Myocyte (in vitro differentiated cells): Measurements from ENCODE around the gene KLF9. TPM values are rescaled to one million over a fixed set of nuclear protein-coding genes. Genes with fewer than 3 reads are reported as not detected.
"Not testable (repeated sequence)": the region's sequence is repeated elsewhere in the genome, so short reads cannot be mapped to it uniquely, and the experiment has no call there.

Source experiments
- DNase-seq: peaks from one replicate; pipeline ENCODE4 v3.0.0-alpha.2; 2012; ENCODE audit warnings: low read depth
- total RNA-seq: library from RNA; depleted of rRNA; stranded (reverse); fragments of >200 nt; gene quantifications from 2 replicates; pipeline ENCODE4 v1.2.3, GENCODE V29; 2014

The KLF9 gene
- total RNA-seq, 1 donor from 2014 or later, result 30.6 TPM

- DNase-seq, result peak; percentile 19
These were observed 8.5 kb downstream of the KLF9 start for GRCh38 chr9:70405808-70406433.

GRCh38 chr9:70404261-70404660 lies 10.2 kb downstream of the KLF9 start:
- no peak for DNase-seq

- peak; percentile 74 for DNase-seq
These were observed 10.8 kb downstream of the KLF9 start for GRCh38 chr9:70403618-70404025.

- DNase-seq, result peak; percentile 30
These were observed 11.3 kb downstream of the KLF9 start for GRCh38 chr9:70403166-70403565.

- DNase-seq, result no peak
These were observed 12.2 kb downstream of the KLF9 start for GRCh38 chr9:70402213-70402612.

GRCh38 chr9:70401241-70401640 lies 13.2 kb downstream of the KLF9 start:
- not testable (repeated sequence) for DNase-seq

- DNase-seq, result no peak
These were observed 14.2 kb downstream of the KLF9 start for GRCh38 chr9:70400107-70400892.

- DNase-seq, result no peak
These were observed 15.3 kb downstream of the KLF9 start for GRCh38 chr9:70399141-70399540.

- no peak for DNase-seq
These were observed 16.3 kb downstream of the KLF9 start for GRCh38 chr9:70398145-70398556.

GRCh38 chr9:70395652-70396051 lies 18.8 kb downstream of the KLF9 start:
- no peak for DNase-seq

- DNase-seq, result no peak
These were observed 21.6 kb downstream of the KLF9 start for GRCh38 chr9:70392850-70393249.

- no peak for DNase-seq
These were observed 22.3 kb downstream of the KLF9 start for GRCh38 chr9:70392189-70392588.

GRCh38 chr9:70390933-70391341 lies 23.5 kb downstream of the KLF9 start:
- peak; percentile 16 for DNase-seq

- DNase-seq, result peak; percentile 60
These were observed 24.7 kb downstream of the KLF9 start for GRCh38 chr9:70389621-70390266.

GRCh38 chr9:70389188-70389587 lies 25.3 kb downstream of the KLF9 start:
- DNase-seq, result no peak

- no peak for DNase-seq
These were observed 26.8 kb downstream of the KLF9 start for GRCh38 chr9:70387663-70388062.

- no peak for DNase-seq
These were observed 29.0 kb downstream of the KLF9 start for GRCh38 chr9:70385426-70385825.

GRCh38 chr9:70382709-70383605 lies 31.5 kb downstream of the KLF9 start:
- no peak for DNase-seq

GRCh38 chr9:70382046-70382708 lies 32.3 kb downstream of the KLF9 start:
- no peak for DNase-seq

GRCh38 chr9:70374962-70375618 lies 39.4 kb downstream of the KLF9 start:
- no peak for DNase-seq
